A673 (cell line): ENCODE results near the gene CCDC88C. TPM values are rescaled to one million over a fixed set of nuclear protein-coding genes. Genes with fewer than 3 reads are reported as not detected.
A peak's percentile ranks its signal among the peaks of the same experiment; 100 is the strongest.

Experiments used
- BruUV-seq: library from RNA; stranded (reverse); fragments of 400-500 nt; replicated peaks from 2 replicates; lab custom pipeline; 2021; lab: Mats Ljungman, UMichigan
- CTCF ChIA-PET: fragments of 300-600 bp; sonication (Branson Sonifier 250); formaldehyde crosslinking; loops from one replicate; lab custom pipeline; 2022; ENCODE audit warnings: antibody characterized with exemption; lab: Charles Lee
- POLR2A ChIA-PET: fragments of 300-600 bp; sonication (Branson Sonifier 250); formaldehyde crosslinking; loops from one replicate; lab custom pipeline; 2022; ENCODE audit warnings: antibody characterized with exemption; ENCODE audit not compliant: low non-redundant PET; lab: Charles Lee
- DNase-seq: peaks from one replicate; pipeline ENCODE4 v3.0.0-alpha.2; 2015; ENCODE audit warnings: low spot score
- H3K27ac ChIP-seq: fragments of 200-600 bp; sonication (generic); 2 replicates; pipeline ENCODE4 v1.5.1; 2016; ENCODE audit warnings: mixed run types, low read depth, mild to moderate bottlenecking, mixed read lengths, antibody characterized with exemption, low read length; ENCODE audit not compliant: poor library complexity, severe bottlenecking
- H3K27me3 ChIP-seq: fragments of 200-600 bp; sonication (generic); replicated peaks from 2 replicates; pipeline ENCODE4 v1.6.1; 2017; ENCODE audit warnings: mixed run types, low read depth, mild to moderate bottlenecking, mixed read lengths, antibody characterized with exemption, low read length; ENCODE audit not compliant: insufficient read depth, poor library complexity
- H3K36me3 ChIP-seq: fragments of 200-600 bp; sonication (generic); 2 replicates; pipeline ENCODE4 v1.6.1; 2016; ENCODE audit warnings: mixed run types, mild to moderate bottlenecking, mixed read lengths, antibody characterized with exemption, low read length; ENCODE audit not compliant: insufficient read depth, poor library complexity, severe bottlenecking
- H3K4me1 ChIP-seq: fragments of 200-600 bp; sonication (generic); 2 replicates; pipeline ENCODE4 v1.6.1; 2017; ENCODE audit warnings: mixed run types, mild to moderate bottlenecking, mixed read lengths, antibody characterized with exemption, low read length; ENCODE audit not compliant: insufficient read depth, poor library complexity, severe bottlenecking
- H3K4me3 ChIP-seq: fragments of 200-600 bp; sonication (generic); 2 replicates; pipeline ENCODE4 v1.5.1; 2016; ENCODE audit warnings: low read depth, mixed run types, mild to moderate bottlenecking, mixed read lengths, low read length; ENCODE audit not compliant: poor library complexity, severe bottlenecking
- H3K9me3 ChIP-seq: fragments of 200-600 bp; sonication (generic); 2 replicates; pipeline ENCODE4 v1.6.1; 2016; ENCODE audit warnings: mixed run types, low read depth, mild to moderate bottlenecking, mixed read lengths, antibody characterized with exemption, low read length; ENCODE audit not compliant: poor library complexity, severe bottlenecking
- CTCF ChIP-seq: fragments of 300-800, 200-600 bp; sonication (generic); conservative IDR thresholded peaks from 2 replicates; pipeline ENCODE4 v1.5.1; 2017; ENCODE audit warnings: low read depth, mild to moderate bottlenecking, antibody characterized with exemption, low read length, moderate library complexity, mixed read lengths
- EZH2 ChIP-seq: fragments of 200-600 bp; sonication (generic); IDR thresholded peaks from 2 replicates; pipeline ENCODE4 v1.6.1; 2017; ENCODE audit warnings: borderline replicate concordance, low read depth, mild to moderate bottlenecking, mixed read lengths, antibody characterized with exemption, low read length; ENCODE audit not compliant: poor library complexity, severe bottlenecking
- intact Hi-C: fragments of 100-400 bp; cut with micrococcal nuclease; formaldehyde crosslinking; loops from one replicate; pipeline ENCODE4 v1.10.0; 2022; ENCODE audit not compliant: unreplicated experiment
- total RNA-seq: library from RNA; stranded (reverse); gene quantifications from 2 replicates; pipeline ENCODE4 v1.2.3, GENCODE V29; 2021

The CCDC88C gene
- total RNA-seq, 1 experiment from 2014 or later: 49.1 TPM

GRCh38 chr14:91339671-91340369 is 77.8 kb downstream of the CCDC88C start:
- CTCF ChIA-PET: no interaction called here
- Histone ChIP-seq H3K27me3 (no peaks in the 10 kb centered on the region), H3K4me3 (no peak overlapping the region), H3K9me3 (no peaks in the 10 kb centered on the region), H3K27ac (no peak overlapping the region), H3K4me1 (peaks cover 8% of the 10 kb centered on the region), H3K36me3 (peaks cover 8% of the 10 kb centered on the region)
- no peak for DNase-seq
- BruUV-seq: no TSS peak
- intact Hi-C loops: no loop called here
- POLR2A ChIA-PET: no interaction called here
- TF ChIP-seq CTCF: no peak
- TF ChIP-seq EZH2: no peak

- TF ChIP-seq CTCF (no peak), EZH2 (no peak)
- CTCF ChIA-PET: no interaction called here
- DNase-seq: no peak
- intact Hi-C loops: no loop called here
- no peaks in the 10 kb centered on the region for H3K9me3 ChIP-seq
- H3K4me1 ChIP-seq: peaks cover 8% of the 10 kb centered on the region
- BruUV-seq: no TSS peak
- no peaks in the 10 kb centered on the region for H3K27me3 ChIP-seq
- no peak overlapping the region for H3K4me3 ChIP-seq
- H3K27ac ChIP-seq: no peak overlapping the region
- H3K36me3 ChIP-seq: peaks cover 8% of the 10 kb centered on the region
- POLR2A ChIA-PET: no interaction called here
Measured at GRCh38 chr14:91339076-91339475, 78.5 kb downstream of the CCDC88C start.

- intact Hi-C loops: no loop called here
- POLR2A ChIA-PET: no interaction called here
- no TSS peak for BruUV-seq
Measured at GRCh38 chr14:91338379-91338778, 79.2 kb downstream of the CCDC88C start.

More at GRCh38 chr14:91338379-91338778, 79.2 kb downstream of the CCDC88C start:
- Histone ChIP-seq H3K27me3 (no peaks in the 10 kb centered on the region), H3K4me1 (peaks cover 8% of the 10 kb centered on the region), H3K27ac (peak overlapping the region; percentile 30), H3K9me3 (no peaks in the 10 kb centered on the region), H3K36me3 (peaks cover 8% of the 10 kb centered on the region), H3K4me3 (no peak overlapping the region)
- DNase-seq: no peak
- TF ChIP-seq CTCF (no peak), EZH2 (no peak)
- CTCF ChIA-PET: no interaction called here
